MM.1S (cell line): ENCODE measurements around the gene AFG1L.

ENCODE experiments used
- DNase-seq: peaks from one replicate; pipeline ENCODE4 v3.0.0-alpha.2; 2015
- H2AFZ ChIP-seq: fragments of 300-600 bp; sonication (generic); 2 replicates; pipeline ENCODE4 v1.6.0; 2016; ENCODE audit warnings: antibody characterized with exemption, low read length
- H3F3A ChIP-seq: fragments of 300-600 bp; sonication (generic); 2 replicates; pipeline ENCODE4 v1.6.1; 2016; ENCODE audit warnings: mild to moderate bottlenecking, antibody characterized with exemption, low read length, moderate library complexity, mixed read lengths; ENCODE audit not compliant: insufficient read depth
- H3K27ac ChIP-seq: fragments of 300-600 bp; sonication (generic); 2 replicates; pipeline ENCODE4 v1.5.1; 2016; ENCODE audit warnings: mild to moderate bottlenecking, low read length
- H3K27me3 ChIP-seq: fragments of 300-600 bp; sonication (generic); replicated peaks from 2 replicates; pipeline ENCODE4 v1.6.0; 2016; ENCODE audit warnings: low read length; ENCODE audit not compliant: insufficient read depth
- H3K36me3 ChIP-seq: fragments of 300-600 bp; sonication (generic); replicated peaks from 2 replicates; pipeline ENCODE4 v1.6.1; 2016; ENCODE audit warnings: mild to moderate bottlenecking, low read length, mixed read lengths; ENCODE audit not compliant: insufficient read depth
- H3K4me1 ChIP-seq: fragments of 300-600 bp; sonication (generic); 2 replicates; pipeline ENCODE4 v1.6.1; 2016; ENCODE audit warnings: low read length, mixed read lengths
- H3K4me2 ChIP-seq: fragments of 300-600 bp; sonication (generic); 2 replicates; pipeline ENCODE4 v1.6.0; 2016; ENCODE audit warnings: low read depth, low read length
- H3K4me3 ChIP-seq: fragments of 300-600 bp; sonication (generic); 2 replicates; pipeline ENCODE4 v1.5.1; 2016; ENCODE audit warnings: low read length, mixed read lengths
- H3K79me2 ChIP-seq: fragments of 300-600 bp; sonication (generic); 2 replicates; pipeline ENCODE4 v1.6.1; 2016; ENCODE audit warnings: mixed run types, low read length, mixed read lengths
- H3K9ac ChIP-seq: fragments of 300-600 bp; sonication (generic); 2 replicates; pipeline ENCODE4 v1.6.1; 2016; ENCODE audit warnings: low read length, mixed read lengths
- H3K9me2 ChIP-seq: fragments of 300-600 bp; sonication (generic); replicated peaks from 2 replicates; pipeline ENCODE4 v1.6.1; 2016; ENCODE audit warnings: mild to moderate bottlenecking, low read length, mixed read lengths; ENCODE audit not compliant: insufficient read depth
- H3K9me3 ChIP-seq: fragments of 300-600 bp; sonication (generic); replicated peaks from 2 replicates; pipeline ENCODE4 v1.6.1; 2016; ENCODE audit warnings: mild to moderate bottlenecking, low read length, mixed read lengths; ENCODE audit not compliant: insufficient read depth
- H4K20me1 ChIP-seq: fragments of 300-600 bp; sonication (generic); 2 replicates; pipeline ENCODE4 v1.6.1; 2016; ENCODE audit warnings: mild to moderate bottlenecking, low read length, moderate library complexity, mixed read lengths; ENCODE audit not compliant: insufficient read depth
- EZH2 ChIP-seq: fragments of 300-600 bp; sonication (generic); optimal IDR thresholded peaks from 2 replicates; pipeline ENCODE3; 2017; ENCODE audit warnings: low read depth, mild to moderate bottlenecking, antibody characterized with exemption, low read length, mixed read lengths
- EZH2phosphoT487 ChIP-seq: fragments of 300-600 bp; sonication (generic); IDR thresholded peaks from 2 replicates; pipeline ENCODE4 v1.6.1; 2018; ENCODE audit warnings: antibody characterized with exemption, low read length
- TF ChIP-seq, protein P1 (sequence below): fragments of 300-600 bp; sonication (generic); IDR thresholded peaks from 2 replicates; pipeline ENCODE4 v1.5.1; 2016; ENCODE audit warnings: antibody characterized with exemption, low read length, mixed read lengths

Gene AFG1L

GRCh38 chr6:108473197-108473596, 178.3 kb downstream of the AFG1L start:
- no peak for DNase-seq
- no peaks in the 10 kb centered on the region for H3K4me1 ChIP-seq
- H3K9ac ChIP-seq: no peak overlapping the region
- no peak overlapping the region for H2AFZ ChIP-seq
- no peaks in the 10 kb centered on the region for H3K27me3 ChIP-seq
- no peak overlapping the region for H3K4me2 ChIP-seq
- no peaks in the 10 kb centered on the region for H3K36me3 ChIP-seq
- TF ChIP-seq EZH2phosphoT487: no peak
- TF ChIP-seq, protein P1, sequence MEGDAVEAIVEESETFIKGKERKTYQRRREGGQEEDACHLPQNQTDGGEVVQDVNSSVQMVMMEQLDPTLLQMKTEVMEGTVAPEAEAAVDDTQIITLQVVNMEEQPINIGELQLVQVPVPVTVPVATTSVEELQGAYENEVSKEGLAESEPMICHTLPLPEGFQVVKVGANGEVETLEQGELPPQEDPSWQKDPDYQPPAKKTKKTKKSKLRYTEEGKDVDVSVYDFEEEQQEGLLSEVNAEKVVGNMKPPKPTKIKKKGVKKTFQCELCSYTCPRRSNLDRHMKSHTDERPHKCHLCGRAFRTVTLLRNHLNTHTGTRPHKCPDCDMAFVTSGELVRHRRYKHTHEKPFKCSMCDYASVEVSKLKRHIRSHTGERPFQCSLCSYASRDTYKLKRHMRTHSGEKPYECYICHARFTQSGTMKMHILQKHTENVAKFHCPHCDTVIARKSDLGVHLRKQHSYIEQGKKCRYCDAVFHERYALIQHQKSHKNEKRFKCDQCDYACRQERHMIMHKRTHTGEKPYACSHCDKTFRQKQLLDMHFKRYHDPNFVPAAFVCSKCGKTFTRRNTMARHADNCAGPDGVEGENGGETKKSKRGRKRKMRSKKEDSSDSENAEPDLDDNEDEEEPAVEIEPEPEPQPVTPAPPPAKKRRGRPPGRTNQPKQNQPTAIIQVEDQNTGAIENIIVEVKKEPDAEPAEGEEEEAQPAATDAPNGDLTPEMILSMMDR: no peak
- TF ChIP-seq EZH2: no peak
- no peaks in the 10 kb centered on the region for H3K79me2 ChIP-seq
- no peaks in the 10 kb centered on the region for H3K9me3 ChIP-seq
- no peak overlapping the region for H3K27ac ChIP-seq
- H3K4me3 ChIP-seq: no peak overlapping the region
- H3F3A ChIP-seq: no peaks in the 10 kb centered on the region
- no peaks in the 10 kb centered on the region for H4K20me1 ChIP-seq
- H3K9me2 ChIP-seq: no peaks in the 10 kb centered on the region

GRCh38 chr6:108476376-108476775, 181.5 kb downstream of the AFG1L start:
- Histone ChIP-seq H3K4me2 (no peak overlapping the region), H3K36me3 (no peaks in the 10 kb centered on the region), H2AFZ (no peak overlapping the region), H3K27ac (no peak overlapping the region), H3K79me2 (no peaks in the 10 kb centered on the region), H3K4me3 (no peak overlapping the region), H4K20me1 (no peaks in the 10 kb centered on the region), H3K9me2 (no peaks in the 10 kb centered on the region), H3K4me1 (no peaks in the 10 kb centered on the region), H3K9ac (no peak overlapping the region), H3F3A (no peaks in the 10 kb centered on the region), H3K9me3 (no peaks in the 10 kb centered on the region), H3K27me3 (no peaks in the 10 kb centered on the region)
- TF ChIP-seq EZH2: no peak
- TF ChIP-seq, protein P1: no peak
- no peak for TF ChIP-seq EZH2phosphoT487
- no peak for DNase-seq

DNA sequence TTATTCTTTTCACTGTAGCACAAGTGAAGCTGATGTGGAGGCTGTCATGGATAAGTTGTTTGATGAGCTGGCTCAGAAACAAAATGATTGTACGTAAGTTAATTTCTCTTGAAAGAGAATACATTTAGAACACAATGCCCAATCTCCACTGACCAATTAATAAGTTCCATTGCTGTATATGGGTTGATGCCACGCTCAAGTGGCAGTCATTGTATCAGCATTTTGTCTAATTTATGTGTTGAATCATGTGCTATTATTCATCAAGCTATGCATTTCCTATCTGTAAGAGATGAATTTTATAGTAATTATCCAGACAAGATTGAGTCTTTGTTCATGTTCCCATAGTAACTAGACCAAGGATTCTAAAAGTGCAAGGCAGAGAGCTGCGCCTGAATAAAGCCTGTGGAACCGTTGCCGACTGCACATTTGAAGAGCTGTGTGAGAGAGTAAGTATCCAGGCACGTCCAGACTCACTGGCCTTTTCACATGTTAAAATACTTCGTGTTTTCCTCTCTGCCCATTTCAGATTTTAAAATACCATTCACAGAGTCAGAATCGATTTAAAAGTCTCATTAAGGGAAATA, 182.1 kb downstream of the AFG1L start:
- no peaks in the 10 kb centered on the region for H3K9me2 ChIP-seq
- no peak overlapping the region for H3K4me2 ChIP-seq
- H3F3A ChIP-seq: no peaks in the 10 kb centered on the region
- no peaks in the 10 kb centered on the region for H3K27me3 ChIP-seq
- no peak overlapping the region for H3K9ac ChIP-seq
- no peak for DNase-seq
- no peaks in the 10 kb centered on the region for H3K79me2 ChIP-seq
- no peak overlapping the region for H3K4me3 ChIP-seq
- TF ChIP-seq EZH2phosphoT487: no peak
- TF ChIP-seq EZH2: no peak
- TF ChIP-seq, protein P1: no peak
- H3K9me3 ChIP-seq: no peaks in the 10 kb centered on the region
- H3K4me1 ChIP-seq: no peaks in the 10 kb centered on the region
- no peaks in the 10 kb centered on the region for H4K20me1 ChIP-seq
- no peak overlapping the region for H3K27ac ChIP-seq
- no peak overlapping the region for H2AFZ ChIP-seq
- no peaks in the 10 kb centered on the region for H3K36me3 ChIP-seq
